Natural killer cell (primary cell): ENCODE measurements around the gene NAV3. TPM values are rescaled to one million over a fixed set of nuclear protein-coding genes. Genes with fewer than 3 reads are reported as not detected.

ENCODE experiments used
- ATAC-seq, 3 donors: fragments of 150-1000 bp in 2 of 3; fragments of 200-7000 bp in 1 of 3; cut with Tn5 transposase; 1 replicate in 1 of 3; 2 replicates in 2 of 3; pipeline ENCODE4 v1.10.0; 2021; ENCODE audit warnings: mild to moderate bottlenecking in 2 of 3, moderate library complexity in 2 of 3
- DNase-seq, 2 donors: peaks; one replicate each; pipeline versions ENCODE4 v3.0.0 to v3.0.0-alpha.2; 2013 to 2021; ENCODE audit warnings: mixed read lengths in 1 of 2
- H3K27ac ChIP-seq: one replicate; pipeline ENCODE4 v1.5.1; 2013; ENCODE audit warnings: mild to moderate bottlenecking, low read length
- H3K27me3 ChIP-seq: one replicate; pipeline ENCODE4 v1.6.1; 2013; ENCODE audit warnings: low read length; ENCODE audit not compliant: control insufficient read depth, insufficient read depth
- H3K36me3 ChIP-seq: one replicate; pipeline ENCODE4 v1.6.1; 2013; ENCODE audit warnings: low read length; ENCODE audit not compliant: control insufficient read depth, insufficient read depth
- H3K4me1 ChIP-seq: one replicate; pipeline ENCODE4 v1.6.1; 2013; ENCODE audit warnings: low read length; ENCODE audit not compliant: control insufficient read depth, insufficient read depth
- H3K4me3 ChIP-seq: one replicate; pipeline ENCODE4 v1.5.1; 2013; ENCODE audit warnings: low read length
- H3K9me3 ChIP-seq: one replicate; pipeline ENCODE4 v1.6.1; 2013; ENCODE audit warnings: low read length; ENCODE audit not compliant: control insufficient read depth, insufficient read depth
- H3K27ac Mint-ChIP-seq, 2 donors: one replicate each; pipeline ENCODE4 v1.8.0; 2022; ENCODE audit warnings: mild to moderate bottlenecking in 2 of 2, mixed read lengths in 2 of 2, moderate library complexity in 1 of 2
- H3K27me3 Mint-ChIP-seq, 2 donors: one replicate each; pipeline ENCODE4 v1.8.0; 2022; ENCODE audit warnings: low read depth in 2 of 2, mixed read lengths in 2 of 2
- H3K36me3 Mint-ChIP-seq: one replicate; pipeline ENCODE4 v1.8.0; 2022; ENCODE audit warnings: mixed read lengths
- H3K4me1 Mint-ChIP-seq, 2 donors: one replicate each; pipeline ENCODE4 v1.8.0; 2022; ENCODE audit warnings: mixed read lengths in 2 of 2
- H3K4me3 Mint-ChIP-seq: one replicate; pipeline ENCODE4 v1.8.0; 2022; ENCODE audit warnings: mild to moderate bottlenecking, moderate library complexity, mixed read lengths
- H3K9me3 Mint-ChIP-seq, 2 donors: one replicate each; pipeline ENCODE4 v1.8.0; 2022; ENCODE audit warnings: mixed read lengths in 2 of 2
- CTCF ChIP-seq: fragments of 200-600 bp; IDR thresholded peaks from one replicate; pipeline ENCODE4 v1.8.0; 2022; ENCODE audit warnings: antibody characterized with exemption
- WGBS: methylation state at CpG from one replicate; pipeline ENCODE4 v1.1.7; 2013; ENCODE audit warnings: missing lambda C conversion rate; ENCODE audit not compliant: insufficient coverage; 5-methylcytosine and 5-hydroxymethylcytosine counted together
- intact Hi-C: fragments of 100-400 bp; cut with micrococcal nuclease; formaldehyde crosslinking; loops from one replicate; pipeline ENCODE4 v1.14.2; 2022
- total RNA-seq, 4 donors: library from RNA; stranded (reverse); fragments of 120-200 nt in 1 of 4; gene quantifications; one replicate each; pipeline versions ENCODE4 v1.2.3 to v1.2.4, GENCODE V29; 2013 to 2022

The NAV3 gene
- not detected for total RNA-seq
- 0.05 TPM for total RNA-seq (2013)

- Mint-ChIP-seq H3K9me3 (peaks cover 7 to 10% of the 10 kb centered on the region in 2 donors), H3K27me3 (no peaks in the 10 kb centered on the region), H3K36me3 (no peaks in the 10 kb centered on the region), H3K27ac (no peak within 1 kb of the TSS), H3K4me1 (no peaks in the 10 kb centered on the region), H3K4me3 (no peak within 1 kb of the TSS)
- peaks cover 6% of the 10 kb centered on the region for H3K9me3 ChIP-seq
- intact Hi-C loops: no loop called here
- no peaks in the 10 kb centered on the region for H3K36me3 ChIP-seq
- ATAC-seq (no peak), DNase-seq (no peak)
- no peak within 1 kb of the TSS for H3K27ac ChIP-seq
- no peak within 1 kb of the TSS for H3K4me3 ChIP-seq
- H3K27me3 ChIP-seq: no peaks in the 10 kb centered on the region
- H3K4me1 ChIP-seq: no peaks in the 10 kb centered on the region
- WGBS: 30% methylated on average over 3 of the region's 3 CpGs
- TF ChIP-seq CTCF: no peak
Measured at GRCh38 chr12:77830583-77831351, at the start of gene NAV3. Gene NAV3 (plus strand): TSS chr12:77830894. CDS start chr12:77831462, 568 bp downstream.

- Mint-ChIP-seq H3K4me3 (no peak overlapping the region), H3K36me3 (no peaks in the 10 kb centered on the region), H3K9me3 (peaks cover 13 to 16% of the 10 kb centered on the region in 2 donors), H3K27ac (no peak overlapping the region), H3K4me1 (no peaks in the 10 kb centered on the region), H3K27me3 (no peaks in the 10 kb centered on the region)
- DNase-seq (no peak), ATAC-seq (no peak)
- no peaks in the 10 kb centered on the region for H3K27me3 ChIP-seq
- no peaks in the 10 kb centered on the region for H3K36me3 ChIP-seq
- WGBS: 25% methylated on average over 2 of the region's 2 CpGs
- intact Hi-C loops: no loop called here
- no peak overlapping the region for H3K4me3 ChIP-seq
- no peak overlapping the region for H3K27ac ChIP-seq
- TF ChIP-seq CTCF: no peak
- no peaks in the 10 kb centered on the region for H3K4me1 ChIP-seq
- no peaks in the 10 kb centered on the region for H3K9me3 ChIP-seq
Measured at GRCh38 chr12:77782034-77782433, 48.7 kb upstream of the NAV3 start.

- Mint-ChIP-seq H3K9me3 (peaks cover 13 to 16% of the 10 kb centered on the region in 2 donors), H3K27me3 (no peaks in the 10 kb centered on the region), H3K27ac (no peak overlapping the region), H3K4me1 (no peaks in the 10 kb centered on the region), H3K36me3 (no peaks in the 10 kb centered on the region), H3K4me3 (no peak overlapping the region)
- Histone ChIP-seq H3K27me3 (no peaks in the 10 kb centered on the region), H3K27ac (no peak overlapping the region), H3K9me3 (no peaks in the 10 kb centered on the region), H3K4me1 (no peaks in the 10 kb centered on the region), H3K36me3 (no peaks in the 10 kb centered on the region), H3K4me3 (no peak overlapping the region)
- no CpG with 5 or more reads among the region's 1 CpG for WGBS
- TF ChIP-seq CTCF: no peak
- ATAC-seq (no peak), DNase-seq (no peak)
- intact Hi-C loops: no loop called here
Measured at GRCh38 chr12:77782766-77783165, 47.9 kb upstream of the NAV3 start.

DNA sequence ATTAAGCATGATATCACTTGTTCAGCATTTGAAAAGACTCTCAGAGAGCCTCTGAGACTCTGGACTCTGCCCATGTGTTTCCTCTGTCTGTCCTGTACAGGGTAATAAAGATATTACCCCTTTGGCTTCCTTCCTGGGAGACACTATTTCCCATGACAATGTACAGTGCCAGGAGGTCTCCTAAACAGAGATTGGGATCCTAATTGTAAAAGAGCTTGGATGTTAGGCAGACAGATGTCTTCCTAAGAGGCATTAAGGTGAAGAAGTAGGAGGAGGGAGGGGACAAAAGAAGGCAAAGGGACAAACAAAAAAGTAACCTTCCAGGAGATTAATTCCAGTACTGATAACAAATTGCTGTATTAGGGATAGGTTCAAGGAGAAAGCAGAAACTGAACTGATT is 45.5 kb upstream of the NAV3 start:
- H3K9me3 Mint-ChIP-seq: peaks cover 20 to 21% of the 10 kb centered on the region in 2 donors
- no peaks in the 10 kb centered on the region for H3K36me3 Mint-ChIP-seq
- TF ChIP-seq CTCF: no peak
- no peak overlapping the region for H3K4me3 Mint-ChIP-seq
- H3K4me1 Mint-ChIP-seq: no peaks in the 10 kb centered on the region
- DNase-seq (no peak), ATAC-seq (no peak)
- no peaks in the 10 kb centered on the region for H3K27me3 Mint-ChIP-seq
- intact Hi-C loops: no loop called here
- Histone ChIP-seq H3K27ac (no peak overlapping the region), H3K36me3 (no peaks in the 10 kb centered on the region), H3K4me3 (no peak overlapping the region), H3K27me3 (no peaks in the 10 kb centered on the region), H3K9me3 (no peaks in the 10 kb centered on the region), H3K4me1 (no peaks in the 10 kb centered on the region)
- H3K27ac Mint-ChIP-seq: no peak overlapping the region
